Stimulated activated CD4-positive, alpha-beta T cell treated with anti-CD3 and anti-CD28 coated beads, TNF-alpha, amount 100 ng/mL, for 48 hours (primary cell): Measurements from ENCODE around the gene KIF6.

Experiments used
- DNase-seq, 3 donors: peaks; one replicate each; pipeline ENCODE4 v3.0.0-alpha.2; 2020; ENCODE audit warnings: low read depth in 3 of 3

The KIF6 gene

GRCh38 chr6:39417440-39417839 is 307.8 kb downstream of the KIF6 start:
- DNase-seq, result no peak

- DNase-seq, result no peak
These were observed 308.5 kb downstream of the KIF6 start for GRCh38 chr6:39416728-39417127.

- no peak for DNase-seq
These were observed 309.2 kb downstream of the KIF6 start for GRCh38 chr6:39416026-39416425.

- no peak for DNase-seq
These were observed 309.7 kb downstream of the KIF6 start for GRCh38 chr6:39415482-39415881.

GRCh38 chr6:39411465-39411864 is 313.7 kb downstream of the KIF6 start:
- DNase-seq, result no peak

- DNase-seq, result no peak
These were observed 314.2 kb downstream of the KIF6 start for GRCh38 chr6:39411001-39411400.

GRCh38 chr6:39409889-39410288 is 315.3 kb downstream of the KIF6 start:
- no peak for DNase-seq

- no peak for DNase-seq
These were observed 317.7 kb downstream of the KIF6 start for GRCh38 chr6:39407446-39407993.

- DNase-seq, result no peak
These were observed 320.9 kb downstream of the KIF6 start for GRCh38 chr6:39404312-39404711.

GRCh38 chr6:39403304-39403703 is 321.9 kb downstream of the KIF6 start:
- DNase-seq, result no peak

- DNase-seq, result no peak
These were observed 322.9 kb downstream of the KIF6 start for GRCh38 chr6:39402239-39402751.

- no peak for DNase-seq
These were observed 323.8 kb downstream of the KIF6 start for GRCh38 chr6:39401376-39401775.

- no peak for DNase-seq
These were observed 325.2 kb downstream of the KIF6 start for GRCh38 chr6:39400026-39400425.

- no peak for DNase-seq
These were observed 328.4 kb downstream of the KIF6 start for GRCh38 chr6:39396854-39397253.

- no peak for DNase-seq
These were observed 332.1 kb downstream of the KIF6 start for GRCh38 chr6:39393075-39393474.

- DNase-seq, result no peak
These were observed 334.0 kb downstream of the KIF6 start for GRCh38 chr6:39391182-39391581.

GRCh38 chr6:39389484-39389767 is 335.8 kb downstream of the KIF6 start:
- DNase-seq, result no peak

- no peak for DNase-seq
These were observed 336.4 kb downstream of the KIF6 start for GRCh38 chr6:39388606-39389483.

GRCh38 chr6:39387785-39388184 is 337.4 kb downstream of the KIF6 start:
- no peak for DNase-seq

GRCh38 chr6:39386487-39386886 is 338.7 kb downstream of the KIF6 start:
- no peak for DNase-seq

GRCh38 chr6:39381550-39382140 is 343.6 kb downstream of the KIF6 start:
- DNase-seq, result no peak

- no peak for DNase-seq
These were observed 344.2 kb downstream of the KIF6 start for GRCh38 chr6:39380837-39381549.
